Amniotic stem cell (primary cell): ENCODE data around the gene COLEC11.
"Not testable (repeated sequence)": the region's sequence is repeated elsewhere in the genome, so short reads cannot be mapped to it uniquely, and the experiment has no call there.

ENCODE experiments used
- DNase-seq: peaks from one replicate; lab custom pipeline; 2025; lab: John Stamatoyannopoulos, UW

The COLEC11 gene

GRCh38 chr2:3654531-3655225 is 59.8 kb downstream of the COLEC11 start:
- no peak for DNase-seq

GRCh38 chr2:3655871-3656761 is 61.2 kb downstream of the COLEC11 start:
- DNase-seq: no peak

- peak; percentile 1 for DNase-seq
These were observed 62.1 kb downstream of the COLEC11 start for GRCh38 chr2:3656762-3657721.

- no peak for DNase-seq
These were observed 63.0 kb downstream of the COLEC11 start, which contains the start of gene ALLC for GRCh38 chr2:3657881-3658280. ALLC (plus strand) TSS chr2:3658200; CDS start chr2:3671158, 12,958 bp downstream.

- DNase-seq: no peak
These were observed 64.8 kb downstream of the COLEC11 start for GRCh38 chr2:3659447-3660432.

GRCh38 chr2:3660640-3661039 is 65.7 kb downstream of the COLEC11 start:
- not testable (repeated sequence) for DNase-seq

GRCh38 chr2:3661149-3661660 is 66.3 kb downstream of the COLEC11 start:
- no peak for DNase-seq

GRCh38 chr2:3662239-3662638 is 67.3 kb downstream of the COLEC11 start:
- no peak for DNase-seq

- DNase-seq: no peak
These were observed 69.2 kb downstream of the COLEC11 start for GRCh38 chr2:3664118-3664517.

- DNase-seq: no peak
These were observed 70.0 kb downstream of the COLEC11 start for GRCh38 chr2:3664925-3665324.

GRCh38 chr2:3665886-3666612 is 71.1 kb downstream of the COLEC11 start:
- no peak for DNase-seq

- DNase-seq: no peak
These were observed 71.7 kb downstream of the COLEC11 start for GRCh38 chr2:3666613-3666975.

GRCh38 chr2:3667151-3667631 is 72.3 kb downstream of the COLEC11 start:
- no peak for DNase-seq

GRCh38 chr2:3669656-3670055 is 74.7 kb downstream of the COLEC11 start:
- DNase-seq: no peak

- DNase-seq: no peak
These were observed 75.5 kb downstream of the COLEC11 start for GRCh38 chr2:3670376-3670775.

GRCh38 chr2:3670941-3671340 is 76.0 kb downstream of the COLEC11 start:
- no peak for DNase-seq

GRCh38 chr2:3672861-3673678 is 78.2 kb downstream of the COLEC11 start:
- DNase-seq: no peak

- no peak for DNase-seq
These were observed 79.3 kb downstream of the COLEC11 start for GRCh38 chr2:3674066-3674845.
